K562 (cell line): Measurements from ENCODE around the gene TOX2. TPM values are rescaled to one million over a fixed set of nuclear protein-coding genes. Genes with fewer than 3 reads are reported as not detected.

Experiments
- CBX1 ChIP-seq: sonication (generic); IDR thresholded peaks from 2 replicates; pipeline ENCODE4 v1.6.1; 2016; ENCODE audit warnings: antibody characterized with exemption, low read depth, mild to moderate bottlenecking
- CXXC5 ChIP-seq: fragments of 250-450 bp; sonication (Bioruptor Pico); IDR thresholded peaks from 2 replicates; pipeline ENCODE4 v1.8.0; 2022; ENCODE audit warnings: inconsistent platforms, mild to moderate bottlenecking, moderate library complexity
- ETV6 ChIP-seq, 3 experiments: fragments of 150-350 bp in 1 of 3; sonication (generic) in 1 of 3; formaldehyde crosslinking in 1 of 3; IDR thresholded peaks; 2 replicates each; pipeline versions ENCODE4 v1.6.1 to v1.8.0; 2014 to 2022; ENCODE audit warnings: borderline replicate concordance in 2 of 3, low read depth in 2 of 3, antibody characterized with exemption in 1 of 3, low read length in 1 of 3, mild to moderate bottlenecking in 1 of 3, missing genetic modification reagents in 1 of 3
- MTA2 ChIP-seq: fragments of 450-650 bp; IDR thresholded peaks from 2 replicates; pipeline ENCODE4 v1.6.1; 2016; ENCODE audit warnings: low read depth
- MYNN ChIP-seq, 2 experiments: sonication (generic); formaldehyde crosslinking in 1 of 2; IDR thresholded peaks; 2 replicates each; pipeline versions ENCODE4 v1.5.0 to v1.6.1; 2016 to 2020; ENCODE audit warnings: antibody characterized with exemption in 1 of 2, missing genetic modification reagents in 1 of 2
- NCOA1 ChIP-seq: fragments of 450-650 bp; IDR thresholded peaks from 2 replicates; pipeline ENCODE4 v1.6.1; 2016; ENCODE audit warnings: low read depth
- NFATC3 ChIP-seq: fragments of 450-650 bp; IDR thresholded peaks from 2 replicates; pipeline ENCODE4 v1.6.1; 2017; ENCODE audit warnings: mild to moderate bottlenecking
- RFX7 ChIP-seq: fragments of 250-450 bp; sonication (Bioruptor Pico); IDR thresholded peaks from 2 replicates; pipeline ENCODE4 v1.5.1; 2021; ENCODE audit warnings: mild to moderate bottlenecking
- SOX6 ChIP-seq: fragments of 450-650 bp; IDR thresholded peaks from 2 replicates; pipeline ENCODE4 v1.6.1; 2014; ENCODE audit warnings: mild to moderate bottlenecking
- ZBTB26 ChIP-seq: fragments of 450-650 bp; formaldehyde crosslinking; IDR thresholded peaks from 2 replicates; pipeline ENCODE4 v1.4.0; 2022; ENCODE audit warnings: missing genetic modification characterization
- ZBTB43 ChIP-seq: sonication (generic); formaldehyde crosslinking; IDR thresholded peaks from 2 replicates; pipeline ENCODE4 v1.8.0; 2023; ENCODE audit warnings: mild to moderate bottlenecking, missing genetic modification reagents
- ZC3H8 ChIP-seq: fragments of 450-650 bp; IDR thresholded peaks from 2 replicates; pipeline ENCODE4 v1.6.1; 2017
- ZFPM2 ChIP-seq: fragments of 250-450 bp; sonication (Bioruptor Pico); IDR thresholded peaks from 2 replicates; pipeline ENCODE4 v1.5.1; 2022; ENCODE audit warnings: mild to moderate bottlenecking
- ZNF175 ChIP-seq: fragments of 200-800 bp; sonication (Bioruptor generic); IDR thresholded peaks from 2 replicates; pipeline ENCODE4 v1.6.1; 2016; ENCODE audit warnings: low read depth, mild to moderate bottlenecking, missing genetic modification characterization, missing compliant biosample characterization
- polyA plus RNA-seq, 8 experiments: library from polyadenylated mRNA; depleted of rRNA in 4 of 8; stranded (reverse) in 5 of 8; unstranded in 3 of 8; fragments of >200 nt; fragmentation: Nextera tagmentation in 2 of 8; fragmentation: Illumina TruSeq in 1 of 8; extraction: Ambion mirVana in 2 of 8; extraction: Trizol in 1 of 8; gene quantifications; 2 replicates each; pipeline versions ENCODE4 v1.2.1 to v1.2.3, GENCODE V29; 2011 to 2014; ENCODE audit warnings: inconsistent platforms in 1 of 8, missing spikeins in 1 of 8
- total RNA-seq, 7 experiments: library from RNA; depleted of rRNA in 6 of 7; stranded (reverse); fragments of >200 nt in 6 of 7; fragmentation: Illumina TruSeq in 2 of 7; extraction: Trizol in 2 of 7; gene quantifications; 2 replicates each; pipeline versions ENCODE4 v1.2.1 to v1.2.3, GENCODE V29; 2011 to 2021; ENCODE audit warnings: low replicate concordance in 1 of 7
- TF ChIP-seq, protein P1 (sequence below): sonication (generic); formaldehyde crosslinking; IDR thresholded peaks from 2 replicates; pipeline ENCODE4 v1.8.0; 2022; ENCODE audit warnings: missing genetic modification reagents, mild to moderate bottlenecking, moderate library complexity, borderline replicate concordance
- TF ChIP-seq, protein P2 (sequence below): fragments of 450-650 bp; formaldehyde crosslinking; IDR thresholded peaks from 2 replicates; pipeline ENCODE4 v1.4.0; 2020; ENCODE audit warnings: mild to moderate bottlenecking, moderate library complexity
- TF ChIP-seq, protein P3 (sequence below): fragments of 250-450 bp; sonication (Bioruptor Pico); IDR thresholded peaks from 2 replicates; pipeline ENCODE4 v1.5.0; 2021; ENCODE audit warnings: mild to moderate bottlenecking, moderate library complexity

Gene TOX2
- total and polyA plus RNA-seq, 9 of the 15 experiments (the other 6 are each of a cell fraction or from before 2014, with no cell fraction given): not detected

DNA sequence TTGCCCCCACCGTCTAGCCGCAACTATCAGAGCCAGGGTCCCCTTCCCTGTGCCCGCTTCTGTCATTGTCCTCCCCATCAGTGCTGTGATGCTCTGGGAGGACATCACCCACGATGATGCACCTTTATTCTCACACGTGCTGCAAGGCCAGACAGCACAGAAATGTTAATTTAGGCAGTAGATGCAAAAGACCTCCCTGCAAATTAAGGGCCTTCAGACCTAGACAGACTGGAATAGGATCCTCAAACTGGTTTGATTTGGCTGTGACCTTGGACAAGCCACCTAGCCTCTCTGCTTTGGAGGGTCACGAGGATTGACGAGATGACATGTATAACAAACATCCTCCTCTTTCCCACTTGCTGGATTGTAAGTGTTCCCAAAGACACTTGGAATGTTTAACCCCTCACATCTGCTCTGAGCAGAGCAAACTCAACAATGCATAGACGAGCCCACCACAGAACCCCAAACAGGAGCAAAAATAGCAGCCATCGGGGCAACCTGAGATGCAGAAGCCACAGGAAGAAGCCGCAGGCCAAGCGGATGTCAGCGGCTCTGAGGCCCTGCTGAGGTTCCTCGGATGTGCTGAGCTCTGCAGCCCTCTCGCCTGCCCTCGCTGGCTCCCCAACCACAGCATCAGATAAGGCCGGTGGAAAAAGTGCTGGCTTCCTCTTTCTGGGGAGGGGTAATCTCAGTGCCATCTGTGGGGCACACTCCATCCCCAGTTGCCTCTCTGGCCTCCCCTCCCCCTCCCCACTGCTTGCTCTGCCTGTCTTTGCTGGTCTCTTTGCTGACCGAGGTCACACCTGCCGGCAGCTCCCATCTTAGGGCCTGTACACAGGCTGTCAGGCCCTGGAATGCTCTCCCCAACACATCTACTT, 35.3 kb downstream of the TOX2 start (continued):
- TF ChIP-seq ZBTB26 (CRISPR knock-in tag) (peak; percentile 87), SOX6 (peak; percentile 69; the same call in 1 of the 2 replicates), CBX1 (no peak), ETV6 (IDR thresholded peaks at IDR 0.05; ENCODE audit: borderline replicate concordance in 1 of 2, low read depth in 2 of 2, low read length in 1 of 2) (peak in 1 of 2 experiments; percentile 72; a peak in 1 of 4 replicates), ETV6 (CRISPR knock-in tag; IDR thresholded peaks at IDR 0.05; ENCODE audit: borderline replicate concordance) (no peak), NCOA1 (no peak), CXXC5 (0 out of 2 replicates have a peak, but pooled peaks have one; percentile 27), NFATC3 (no peak), MTA2 (no peak), ZNF175 (peak; percentile 83), MYNN (IDR thresholded peaks at IDR 0.05) (peak; percentile 64; the same call in 1 of the 2 replicates), MYNN (CRISPR knock-in tag; IDR thresholded peaks at IDR 0.05) (no peak), ZBTB43 (CRISPR knock-in tag) (no peak), ZC3H8 (no peak), RFX7 (CRISPR knock-in tag) (no peak), ZFPM2 (CRISPR knock-in tag) (no peak)
- TF ChIP-seq, protein P1, sequence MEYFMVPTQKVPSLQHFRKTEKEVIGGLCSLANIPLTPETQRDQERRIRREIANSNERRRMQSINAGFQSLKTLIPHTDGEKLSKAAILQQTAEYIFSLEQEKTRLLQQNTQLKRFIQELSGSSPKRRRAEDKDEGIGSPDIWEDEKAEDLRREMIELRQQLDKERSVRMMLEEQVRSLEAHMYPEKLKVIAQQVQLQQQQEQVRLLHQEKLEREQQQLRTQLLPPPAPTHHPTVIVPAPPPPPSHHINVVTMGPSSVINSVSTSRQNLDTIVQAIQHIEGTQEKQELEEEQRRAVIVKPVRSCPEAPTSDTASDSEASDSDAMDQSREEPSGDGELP (CRISPR knock-in tag): peak; percentile 47; the same call in 1 of the 2 replicates
- TF ChIP-seq, protein P2, sequence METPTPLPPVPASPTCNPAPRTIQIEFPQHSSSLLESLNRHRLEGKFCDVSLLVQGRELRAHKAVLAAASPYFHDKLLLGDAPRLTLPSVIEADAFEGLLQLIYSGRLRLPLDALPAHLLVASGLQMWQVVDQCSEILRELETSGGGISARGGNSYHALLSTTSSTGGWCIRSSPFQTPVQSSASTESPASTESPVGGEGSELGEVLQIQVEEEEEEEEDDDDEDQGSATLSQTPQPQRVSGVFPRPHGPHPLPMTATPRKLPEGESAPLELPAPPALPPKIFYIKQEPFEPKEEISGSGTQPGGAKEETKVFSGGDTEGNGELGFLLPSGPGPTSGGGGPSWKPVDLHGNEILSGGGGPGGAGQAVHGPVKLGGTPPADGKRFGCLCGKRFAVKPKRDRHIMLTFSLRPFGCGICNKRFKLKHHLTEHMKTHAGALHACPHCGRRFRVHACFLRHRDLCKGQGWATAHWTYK (CRISPR knock-in tag): 0 out of 2 replicates have a peak, but pooled peaks have one; percentile 58
- TF ChIP-seq, protein P3, sequence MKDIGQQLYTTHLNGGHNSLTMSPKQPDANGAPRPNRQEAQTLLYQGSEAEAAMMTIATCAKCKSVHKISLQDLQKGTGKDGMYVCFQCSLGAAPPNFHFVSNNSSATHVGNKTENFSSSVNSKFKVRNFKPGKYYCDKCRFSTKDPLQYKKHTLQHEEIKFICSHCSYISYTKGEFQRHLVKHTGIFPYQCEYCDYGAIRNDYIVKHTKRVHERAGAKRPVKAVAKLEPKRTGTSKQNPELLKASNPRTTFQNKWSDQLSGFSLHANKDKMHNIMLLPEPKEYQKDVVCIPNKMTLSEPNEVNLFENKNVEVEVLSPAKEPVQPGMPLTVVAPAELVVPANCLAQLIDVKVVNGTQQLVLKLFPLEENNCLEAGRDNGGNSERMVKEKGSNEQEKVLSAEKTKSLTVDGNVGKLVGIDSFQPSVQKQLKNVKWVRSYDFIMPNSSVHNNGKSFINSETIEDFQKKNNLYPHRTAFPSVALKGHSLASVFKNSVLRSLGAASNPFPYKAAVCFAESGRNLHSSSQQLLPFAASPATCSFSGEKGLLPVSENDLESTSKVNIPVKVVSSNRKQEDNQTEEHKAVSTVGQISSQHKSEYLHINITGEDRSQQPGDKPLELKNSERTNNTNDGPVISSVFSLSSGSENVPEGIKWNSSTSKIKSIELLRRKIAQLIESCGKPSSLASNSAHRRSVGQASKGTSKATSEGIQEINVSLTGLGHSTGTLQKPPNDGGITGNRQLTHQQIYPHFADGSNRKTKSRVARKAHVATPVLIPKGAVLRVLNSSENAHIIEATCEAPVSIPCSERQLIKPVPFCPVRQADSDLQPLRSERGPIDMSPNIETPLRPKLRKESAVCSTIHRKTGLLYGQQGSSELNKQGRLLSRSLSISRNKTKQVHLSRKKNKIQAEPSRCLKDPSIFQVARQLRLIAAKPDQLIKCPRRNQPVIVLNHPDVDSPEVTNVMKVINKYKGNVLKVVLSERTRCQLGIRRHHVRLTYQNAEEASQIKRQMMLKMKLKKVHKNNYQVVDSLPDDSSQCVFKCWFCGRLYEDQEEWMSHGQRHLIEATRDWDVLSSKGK (CRISPR knock-in tag): no peak
